H1 (cell line): Measurements from ENCODE around the gene WNT3A. TPM values are rescaled to one million over a fixed set of nuclear protein-coding genes. Genes with fewer than 3 reads are reported as not detected.
A peak's percentile ranks its signal among the peaks of the same experiment; 100 is the strongest.

Experiments used
- CTCF ChIA-PET: fragments of 300-600 bp; sonication (Branson Sonifier 250); formaldehyde crosslinking; loops from one replicate; lab custom pipeline; 2021; ENCODE audit not compliant: partially characterized antibody; lab: Charles Lee
- POLR2A ChIA-PET: fragments of 300-600 bp; sonication (Branson Sonifier 250); formaldehyde crosslinking; loops from one replicate; lab custom pipeline; 2021; ENCODE audit warnings: inconsistent platforms; ENCODE audit not compliant: partially characterized antibody; lab: Charles Lee
- DNase-seq, 2 experiments: peaks; one replicate each; pipeline versions ENCODE4 v3.0.0 to v3.0.0-alpha.2; 2010 to 2022; ENCODE audit warnings: low spot score in 2 of 2, low read depth in 1 of 2, mixed read lengths in 1 of 2
- FAIRE-seq: peaks from 2 replicates; lab custom pipeline; 2011; peaks lifted over from hg19 to GRCh38; lab: Jason Lieb, UNC
- H2AFZ ChIP-seq: 2 replicates; pipeline ENCODE4 v1.8.1; 2012; ENCODE audit warnings: low read length, inconsistent platforms
- H2AK5ac ChIP-seq: 2 replicates; pipeline ENCODE4 v1.6.1; 2013; ENCODE audit warnings: low read depth, low read length
- H2BK120ac ChIP-seq: replicated peaks from 2 replicates; pipeline ENCODE3; 2013; ENCODE audit warnings: low read depth, low read length, inconsistent platforms
- H2BK12ac ChIP-seq: 2 replicates; pipeline ENCODE4 v1.6.1; 2013; ENCODE audit warnings: low read depth, low read length
- H2BK15ac ChIP-seq: 2 replicates; pipeline ENCODE4 v1.6.1; 2013; ENCODE audit warnings: low read length
- H2BK20ac ChIP-seq: 2 replicates; pipeline ENCODE4 v1.6.1; 2013; ENCODE audit warnings: low read length
- H2BK5ac ChIP-seq: 2 replicates; pipeline ENCODE4 v1.6.1; 2013; ENCODE audit warnings: low read depth, low read length
- H3K14ac ChIP-seq: 2 replicates; pipeline ENCODE4 v1.6.1; 2013; ENCODE audit warnings: inconsistent platforms; ENCODE audit not compliant: insufficient read length
- H3K18ac ChIP-seq: 2 replicates; pipeline ENCODE4 v1.6.1; 2013; ENCODE audit warnings: low read length; ENCODE audit errors: extremely low read depth
- H3K23ac ChIP-seq: 2 replicates; pipeline ENCODE4 v1.6.1; 2013; ENCODE audit warnings: inconsistent platforms; ENCODE audit not compliant: insufficient read length
- H3K23me2 ChIP-seq: 2 replicates; pipeline ENCODE4 v1.6.1; 2013; ENCODE audit warnings: low read depth, low read length
- H3K27ac ChIP-seq: 2 replicates; pipeline ENCODE4 v1.6.1; 2011; ENCODE audit warnings: low read depth, low read length, inconsistent platforms
- H3K27me3 ChIP-seq, 4 experiments: replicated peaks in 1 of 4; 1 replicate in 1 of 4; 2 replicates in 3 of 4; pipeline versions ENCODE4 v1.6.1 to v1.8.1; 2011 to 2013; ENCODE audit warnings: low read length in 3 of 4, mild to moderate bottlenecking in 3 of 4, inconsistent platforms in 2 of 4, mixed read lengths in 2 of 4, moderate library complexity in 1 of 4; ENCODE audit not compliant: control insufficient read depth in 3 of 4, insufficient read depth in 3 of 4; ENCODE audit errors: extremely low read depth in 1 of 4
- H3K36me3 ChIP-seq, 4 experiments: 2 replicates each; pipeline versions ENCODE4 v1.6.1 to v1.8.1; 2011 to 2013; ENCODE audit warnings: mild to moderate bottlenecking in 4 of 4, low read length in 3 of 4, moderate library complexity in 2 of 4, control low read depth in 1 of 4, inconsistent platforms in 1 of 4; ENCODE audit not compliant: insufficient read depth in 4 of 4, control insufficient read depth in 2 of 4
- H3K4ac ChIP-seq: replicated peaks from 2 replicates; pipeline ENCODE3; 2013; ENCODE audit warnings: low read length, low read depth, mixed read lengths, inconsistent platforms; ENCODE audit not compliant: insufficient read length
- H3K4me1 ChIP-seq, 4 experiments: replicated peaks in 1 of 4; 1 replicate in 1 of 4; 2 replicates in 3 of 4; pipeline versions ENCODE4 v1.6.1 to v1.8.1; 2011 to 2013; ENCODE audit warnings: low read length in 3 of 4, inconsistent platforms in 2 of 4, mixed read lengths in 1 of 4; ENCODE audit not compliant: insufficient read depth in 4 of 4, control insufficient read depth in 3 of 4
- H3K4me2 ChIP-seq, 2 experiments: 2 replicates each; pipeline versions ENCODE4 v1.6.1 to v1.8.1; 2011 to 2013; ENCODE audit warnings: low read depth in 2 of 2, low read length in 2 of 2, control low read depth in 1 of 2, inconsistent platforms in 1 of 2, mild to moderate bottlenecking in 1 of 2; ENCODE audit not compliant: insufficient read depth in 1 of 2
- H3K4me3 ChIP-seq, 4 experiments: fragments of 200-600, 300-600 bp in 1 of 4; sonication (generic), shearing (Covaris generic), sonication (Bioruptor Twin) in 1 of 4; 2 replicates each; pipeline versions ENCODE4 v1.5.1 to v1.8.1; 2011 to 2016; ENCODE audit warnings: low read length in 4 of 4, low read depth in 3 of 4, control low read depth in 2 of 4, inconsistent platforms in 2 of 4, mild to moderate bottlenecking in 2 of 4, mixed read lengths in 1 of 4, moderate library complexity in 1 of 4; ENCODE audit not compliant: insufficient read depth in 2 of 4; ENCODE audit errors: extremely low read depth in 1 of 4
- H3K56ac ChIP-seq: replicated peaks from 2 replicates; pipeline ENCODE3; 2013; ENCODE audit warnings: low read depth, mild to moderate bottlenecking, mixed read lengths, low read length, inconsistent platforms; ENCODE audit not compliant: insufficient read length
- H3K79me1 ChIP-seq: 2 replicates; pipeline ENCODE4 v1.6.1; 2013; ENCODE audit warnings: low read depth, low read length, control low read depth
- H3K79me2 ChIP-seq, 2 experiments: 2 replicates each; pipeline versions ENCODE4 v1.6.1 to v1.8.1; 2012 to 2013; ENCODE audit warnings: low read length in 2 of 2, mild to moderate bottlenecking in 2 of 2, inconsistent platforms in 1 of 2; ENCODE audit not compliant: insufficient read depth in 2 of 2, control insufficient read depth in 1 of 2
- H3K9ac ChIP-seq, 4 experiments: replicated peaks in 1 of 4; 1 replicate in 1 of 4; 2 replicates in 3 of 4; pipeline versions ENCODE4 v1.6.1 to v1.8.1; 2011 to 2013; ENCODE audit warnings: low read depth in 3 of 4, low read length in 3 of 4, control low read depth in 2 of 4, mild to moderate bottlenecking in 2 of 4, moderate library complexity in 2 of 4, inconsistent platforms in 1 of 4; ENCODE audit errors: extremely low read depth in 1 of 4
- H3K9me3 ChIP-seq, 2 experiments: 2 replicates each; pipeline versions ENCODE4 v1.6.1 to v1.8.1; 2012 to 2013; ENCODE audit warnings: mild to moderate bottlenecking in 2 of 2, moderate library complexity in 2 of 2, control low read depth in 1 of 2, inconsistent platforms in 1 of 2, low read depth in 1 of 2, low read length in 1 of 2, mixed read lengths in 1 of 2; ENCODE audit not compliant: insufficient read depth in 2 of 2
- H4K20me1 ChIP-seq, 2 experiments: replicated peaks in 1 of 2; 2 replicates each; pipeline versions ENCODE3 to v1.8.1; 2011 to 2013; ENCODE audit warnings: inconsistent platforms in 2 of 2, low read length in 2 of 2, mild to moderate bottlenecking in 1 of 2; ENCODE audit not compliant: insufficient read depth in 2 of 2, control insufficient read depth in 1 of 2
- H4K5ac ChIP-seq: 2 replicates; pipeline ENCODE4 v1.6.1; 2013; ENCODE audit warnings: low read length, low read depth, mixed read lengths, inconsistent platforms; ENCODE audit not compliant: insufficient read length
- H4K8ac ChIP-seq: 2 replicates; pipeline ENCODE4 v1.8.0; 2013; ENCODE audit warnings: mild to moderate bottlenecking, moderate library complexity, low read length, inconsistent platforms; ENCODE audit not compliant: insufficient read depth; ENCODE audit errors: extremely low read depth
- H4K91ac ChIP-seq: replicated peaks from 2 replicates; pipeline ENCODE3; 2013; ENCODE audit warnings: low read length, mixed read lengths, inconsistent platforms; ENCODE audit not compliant: insufficient read length
- ATF3 ChIP-seq: IDR thresholded peaks from 2 replicates; pipeline ENCODE4 v1.6.1; 2011; ENCODE audit warnings: low read depth, mild to moderate bottlenecking, low read length; ENCODE audit not compliant: insufficient read depth
- CTCF ChIP-seq, 3 experiments: IDR thresholded peaks; 1 replicate in 2 of 3; 2 replicates in 1 of 3; pipeline versions ENCODE4 v1.5.1 to v1.6.1; 2011; ENCODE audit warnings: low read length in 3 of 3, mild to moderate bottlenecking in 3 of 3, inconsistent platforms in 2 of 3, low read depth in 1 of 3, moderate library complexity in 1 of 3; ENCODE audit not compliant: insufficient read depth in 1 of 3; ENCODE audit errors: control extremely low read depth in 1 of 3
- HDAC6 ChIP-seq: IDR thresholded peaks from one replicate; pipeline ENCODE4 v1.7.1; 2012; ENCODE audit warnings: low read depth, mild to moderate bottlenecking, inconsistent platforms, low read length, moderate library complexity
- SIN3A ChIP-seq, 2 experiments: IDR thresholded peaks in 1 of 2; conservative IDR thresholded peaks in 1 of 2; 2 replicates each; pipeline ENCODE4 v1.6.1; 2011 to 2012; ENCODE audit warnings: low read length in 2 of 2, improper control_type of control experiment in 1 of 2, low read depth in 1 of 2, mild to moderate bottlenecking in 1 of 2
- TCF12 ChIP-seq: IDR thresholded peaks from 2 replicates; pipeline ENCODE4 v1.6.1; 2011; ENCODE audit warnings: low read depth, mild to moderate bottlenecking, low read length
- TEAD4 ChIP-seq: IDR thresholded peaks from 2 replicates; pipeline ENCODE4 v1.6.1; 2012; ENCODE audit warnings: low read depth, low read length, inconsistent platforms, mixed read lengths
- YY1 ChIP-seq: IDR thresholded peaks from 2 replicates; pipeline ENCODE4 v1.6.1; 2011; ENCODE audit warnings: low read depth, mild to moderate bottlenecking, low read length
- ZNF274 ChIP-seq: IDR thresholded peaks from 2 replicates; pipeline ENCODE4 v1.7.0; 2012; ENCODE audit warnings: low read length, borderline replicate concordance; ENCODE audit errors: extremely low read depth
- WGBS, 2 experiments: shearing (Covaris generic) in 1 of 2; methylation state at CpG; one replicate each; pipeline versions ENCODE4 v1.1.6 to v1.1.7; 2013 to 2015; ENCODE audit warnings: low lambda C conversion rate in 2 of 2, mixed read lengths in 2 of 2, inconsistent platforms in 1 of 2, low coverage in 1 of 2, missing lambda C conversion rate in 1 of 2; ENCODE audit not compliant: insufficient replicate concordance in 2 of 2, insufficient coverage in 1 of 2, insufficient read length in 1 of 2; ENCODE audit errors: extremely low coverage in 1 of 2, missing lambda C conversion rate in 1 of 2; 5-methylcytosine and 5-hydroxymethylcytosine counted together
- polyA plus RNA-seq, 7 experiments: library from polyadenylated mRNA; depleted of rRNA in 3 of 7; stranded (reverse) in 5 of 7; unstranded in 2 of 7; fragments of >200 nt in 5 of 7; fragments of 200-250 nt in 2 of 7; gene quantifications; 1 replicate in 5 of 7; 2 replicates in 1 of 7; 4 replicates in 1 of 7; pipeline versions ENCODE4 v1.2.1 to v1.2.3, GENCODE V29; 2011 to 2013; ENCODE audit warnings: missing spikeins in 2 of 7, mixed read lengths in 2 of 7
- total RNA-seq: library from RNA; stranded (reverse); fragmentation: NEBNext Ultra II Directional; extraction: Animal tissue kit (Norgen Biotek cat#: 25700); gene quantifications from 2 replicates; pipeline ENCODE4 v1.2.1, GENCODE V29; 2021

WNT3A gene
- total and polyA plus RNA-seq, 2 of the 8 experiments (the other 6 are each of a cell fraction or from before 2014, with no cell fraction given), result 0.08 to 0.19 TPM

- Histone ChIP-seq H3K23me2 (peaks cover 6% of the 10 kb centered on the region; the same call in 1 of the 2 replicates), H2AFZ (no peak overlapping the region), H3K27ac (no peak overlapping the region), H3K36me3 (peaks cover 16 to 43% (median 26%) of the 10 kb centered on the region in 4 experiments; a peak in 7 of 8 replicates), H4K91ac (no peak overlapping the region), H3K23ac (no peak overlapping the region), H3K27me3 (no peaks in the 10 kb centered on the region; a peak in 1 of 7 replicates), H3K4ac (no peak overlapping the region), H4K8ac (no peak overlapping the region), H2AK5ac (no peak overlapping the region), H2BK120ac (no peak overlapping the region), H2BK15ac (no peak overlapping the region), H4K5ac (no peak overlapping the region), H3K18ac (no peak overlapping the region)
- POLR2A ChIA-PET, result interaction anchor here (0.9 to 5.6 kb wide), 2 partner anchors 12 to 19 kb away, joined by 6 to 53 read pairs; partner anchors contain the start of gene ARF1
- FAIRE-seq, result no peak
- TF ChIP-seq TEAD4 (no peak), CTCF (IDR thresholded peaks at IDR 0.05; ENCODE audit: control extremely low read depth in 1 of 3, insufficient read depth in 1 of 3, low read depth in 1 of 3, low read length in 3 of 3) (no peak), ATF3 (no peak), SIN3A (conservative IDR thresholded peaks at IDR 0.05 in 1 of 2, IDR thresholded peaks at IDR 0.05 in 1 of 2; ENCODE audit: low read depth in 1 of 2, low read length in 2 of 2) (no peak), HDAC6 (no peak), ZNF274 (no peak), YY1 (no peak), TCF12 (no peak)
- TF ChIP-seq, all 59 proteins: peak for 0
- H3K9ac ChIP-seq, result no peak overlapping the region
- CTCF ChIA-PET, result interaction anchor here (3.8 kb wide), 1 partner anchor 11 kb away, joined by 13 read pairs; no protein-coding TSS in a partner anchor
- no peak overlapping the region for H2BK12ac ChIP-seq
- 86% methylated on average over 15 of the region's 15 CpGs; no CpG with 5 or more reads in 1 of the 2 experiments for WGBS, 2 experiments
- no peak overlapping the region for H3K56ac ChIP-seq
- H3K9me3 ChIP-seq, result no peaks in the 10 kb centered on the region
- peaks cover 12 to 38% of the 10 kb centered on the region in 2 experiments for H4K20me1 ChIP-seq
- H3K4me1 ChIP-seq, result peaks cover 0 to 2% (median 0%) of the 10 kb centered on the region in 4 experiments; a peak in 1 of 7 replicates
- H3K14ac ChIP-seq, result no peak overlapping the region
- no peak for DNase-seq
- H2BK20ac ChIP-seq, result no peak overlapping the region
- H2BK5ac ChIP-seq, result no peak overlapping the region
- peak overlapping the region; percentile 37 to 83; a peak in 3 of 4 replicates for H3K4me2 ChIP-seq
- peaks cover 0 to 6% of the 10 kb centered on the region in 2 experiments; a peak in 2 of 4 replicates for H3K79me2 ChIP-seq
- H3K79me1 ChIP-seq, result peaks cover 10% of the 10 kb centered on the region
- peak overlapping the region; percentile 63 to 92 (median 77); a peak in 6 of 8 replicates for H3K4me3 ChIP-seq
These were observed 94.8 kb downstream of the WNT3A start for GRCh38 chr1:228101614-228101993.
